Right lung (tissue), 5 donors: ENCODE data around the gene MUC13. TPM values are rescaled to one million over a fixed set of nuclear protein-coding genes. Genes with fewer than 3 reads are reported as not detected.
A peak's percentile ranks its signal among the peaks of the same experiment; 100 is the strongest.

Experiments used
- DNase-seq, 2 donors: peaks; one replicate each; pipeline ENCODE4 v3.0.0-alpha.2; 2013
- polyA plus RNA-seq, 5 donors: library from polyadenylated mRNA; unstranded; fragments of 120-200 nt; gene quantifications; one replicate each; pipeline versions ENCODE4 v1.2.1 to v1.2.3, GENCODE V29; 2013; ENCODE audit warnings: inconsistent platforms in 1 of 5, low replicate concordance in 1 of 5; ENCODE audit not compliant: insufficient read length in 5 of 5, insufficient read depth in 1 of 5

MUC13 gene
- polyA plus RNA-seq, 5 donors, result 0.09 to 0.44 TPM; not detected in 3

DNA sequence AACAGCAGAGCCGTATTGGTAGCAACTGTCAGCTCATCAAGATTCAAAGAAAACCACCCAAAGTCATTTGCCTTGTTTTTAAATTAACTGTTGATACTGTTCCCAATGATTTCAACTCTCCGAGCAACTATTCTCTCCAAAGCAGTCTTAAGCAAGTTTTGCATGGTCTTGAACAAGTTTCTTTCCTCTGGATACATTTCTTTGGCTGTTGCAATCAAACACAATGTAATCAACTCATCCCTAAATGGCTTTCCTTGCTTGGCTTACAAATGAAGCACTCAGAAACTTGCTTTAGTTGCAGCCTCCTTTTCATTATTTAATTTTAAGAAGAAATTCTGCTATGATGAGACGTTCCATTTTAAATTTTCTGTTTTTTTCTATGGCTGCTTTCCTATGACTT, 15.5 kb upstream of the MUC13 start:
- no peak for DNase-seq

DNA sequence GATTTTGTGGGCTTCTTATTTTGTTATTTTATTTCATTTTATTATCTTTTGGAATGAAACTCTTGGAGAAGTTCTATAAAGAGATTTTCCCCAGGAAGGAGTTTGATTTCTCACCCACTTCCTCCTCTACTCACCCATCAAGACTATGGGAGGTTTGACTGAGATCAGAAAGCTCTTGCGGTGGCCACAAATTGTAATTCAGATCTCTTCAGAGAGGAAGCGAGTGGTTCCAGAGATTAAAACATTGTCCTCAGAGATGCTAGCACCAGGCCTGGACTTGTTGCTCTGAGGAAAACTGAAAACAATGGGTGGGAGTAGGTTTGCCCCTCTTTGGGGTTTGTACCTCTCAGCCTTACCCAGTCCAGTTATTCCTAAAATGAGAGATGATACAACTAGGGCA, 8.1 kb upstream of the MUC13 start:
- DNase-seq, result no peak

DNA sequence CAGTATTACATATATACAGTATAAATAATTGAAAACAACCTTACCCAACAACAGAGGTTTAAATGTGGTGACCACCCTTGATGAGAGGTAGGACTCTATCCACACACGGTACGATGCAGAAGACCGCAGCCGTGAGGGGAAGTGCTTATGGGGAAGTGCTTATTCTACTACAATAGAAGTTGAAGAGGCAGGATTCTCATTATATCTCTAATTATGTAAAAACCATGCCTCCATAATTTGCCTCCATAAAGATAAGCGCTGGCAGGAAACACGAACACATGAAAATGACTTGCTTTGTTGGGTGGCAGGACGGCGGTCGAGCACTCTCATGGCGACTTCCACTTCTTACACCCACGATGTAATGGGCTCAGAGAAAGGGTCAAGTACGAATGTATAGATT, 7.2 kb upstream of the MUC13 start:
- no peak for DNase-seq

DNA sequence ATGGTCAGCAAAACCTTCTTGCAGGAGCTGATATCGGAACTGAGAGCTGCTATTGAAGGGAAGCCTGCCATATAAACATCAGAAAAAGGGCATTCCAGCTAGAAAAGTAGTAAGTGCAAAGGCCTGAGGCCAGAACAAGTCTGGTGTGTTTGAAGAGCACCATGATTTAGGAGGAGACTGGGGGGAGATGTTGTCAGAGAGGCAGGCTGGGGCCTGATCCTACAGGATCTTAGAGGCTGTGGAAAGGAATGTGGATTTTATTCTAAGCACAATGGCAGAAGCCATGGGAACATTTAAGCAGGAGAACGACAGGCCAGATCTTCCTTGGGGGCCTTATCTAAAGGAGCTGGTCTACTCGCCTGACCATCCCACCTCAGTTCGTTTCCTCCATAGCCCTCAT, 5.1 kb upstream of the MUC13 start:
- no peak for DNase-seq

DNA sequence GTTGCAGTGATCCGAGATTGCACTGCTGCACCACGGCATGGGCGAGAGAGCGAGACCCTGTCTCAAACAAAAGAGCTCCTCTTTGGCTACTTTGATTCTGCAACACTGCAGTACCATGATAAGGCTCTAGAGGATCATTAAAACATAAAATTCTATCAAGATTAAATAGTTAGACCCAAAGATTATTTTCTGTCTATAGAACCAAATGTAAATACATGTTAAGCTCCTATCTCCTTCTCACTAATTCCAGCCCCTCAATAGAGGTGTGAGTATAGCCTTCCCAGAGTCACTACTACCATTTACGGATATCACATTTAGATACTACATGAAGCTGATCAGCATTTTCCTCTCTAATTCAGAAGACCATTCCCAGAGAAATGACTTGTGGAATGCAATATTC, 4.3 kb upstream of the MUC13 start:
- no peak for DNase-seq

DNA sequence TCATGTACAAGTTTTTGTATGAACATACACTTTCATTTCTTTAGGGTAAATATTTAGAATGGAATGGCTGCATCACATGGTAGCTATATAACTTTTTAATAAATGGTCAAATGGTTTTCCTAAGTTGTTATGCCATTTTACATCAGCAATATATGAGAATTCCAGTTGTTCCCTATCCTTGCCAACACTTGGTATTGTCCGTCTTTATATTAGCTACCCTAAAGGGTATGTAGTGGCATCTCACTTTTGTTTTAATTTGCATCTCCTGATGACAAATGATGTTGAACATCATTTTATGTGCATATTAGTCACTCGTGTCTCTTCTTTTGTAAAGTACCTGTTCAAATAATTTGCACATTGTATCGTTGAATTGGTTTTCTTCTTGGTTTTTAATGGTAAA, 2.5 kb upstream of the MUC13 start:
- no peak for DNase-seq

DNA sequence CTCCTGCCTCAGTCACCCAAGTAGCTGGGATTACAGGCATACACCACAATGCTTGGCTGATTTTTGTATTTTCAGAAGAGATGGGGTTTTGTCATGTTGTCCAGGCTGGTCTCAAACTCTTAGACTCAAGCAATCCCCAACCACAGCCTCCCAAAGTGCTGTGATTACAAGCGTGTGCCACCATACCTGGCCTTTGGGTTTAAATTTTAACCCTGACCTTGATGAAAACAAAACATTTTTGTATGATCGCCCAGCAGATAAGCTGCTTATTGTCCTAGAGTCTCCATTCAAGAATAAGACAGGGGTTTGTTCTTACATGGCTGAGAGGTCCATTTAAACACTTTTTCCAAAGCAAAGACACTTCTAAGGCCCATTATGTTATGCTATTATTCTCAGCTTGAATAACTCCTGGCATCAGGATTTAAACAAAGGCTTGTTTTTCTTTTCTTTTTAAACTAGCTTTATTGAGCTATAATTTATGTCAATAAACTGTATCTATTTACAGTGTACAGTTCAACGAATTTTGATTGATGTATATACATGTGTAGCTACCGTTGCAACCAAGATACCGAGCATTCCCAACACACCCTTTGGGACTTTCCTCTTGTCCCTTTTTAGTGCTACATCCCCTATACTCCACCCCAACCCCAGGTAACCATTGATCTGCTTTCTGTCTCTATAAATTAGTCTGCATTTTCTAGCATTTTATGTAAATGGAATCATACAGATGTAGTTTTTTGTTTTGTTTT, 1.4 kb upstream of the MUC13 start:
- DNase-seq, result no peak

DNA sequence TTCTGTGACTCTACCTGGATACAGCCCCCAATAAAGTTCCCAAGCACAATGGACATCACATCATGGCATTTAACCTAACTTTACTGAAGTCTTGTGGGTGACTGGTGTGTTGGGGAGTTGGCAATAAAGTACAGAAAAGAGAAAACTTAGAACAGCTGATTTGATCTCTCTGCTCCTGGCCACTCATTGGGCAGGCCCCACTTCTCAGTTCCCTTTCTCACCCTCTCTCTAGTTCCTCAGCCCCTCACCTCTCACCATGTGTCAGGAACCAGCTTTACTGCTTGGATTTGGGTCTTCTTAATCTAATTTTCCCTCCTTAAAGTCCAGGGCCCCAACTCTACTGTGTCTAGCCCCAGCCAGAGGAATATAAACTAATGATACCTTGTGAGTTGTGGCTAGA, 713 bp upstream of the MUC13 start:
- no peak for DNase-seq

DNA sequence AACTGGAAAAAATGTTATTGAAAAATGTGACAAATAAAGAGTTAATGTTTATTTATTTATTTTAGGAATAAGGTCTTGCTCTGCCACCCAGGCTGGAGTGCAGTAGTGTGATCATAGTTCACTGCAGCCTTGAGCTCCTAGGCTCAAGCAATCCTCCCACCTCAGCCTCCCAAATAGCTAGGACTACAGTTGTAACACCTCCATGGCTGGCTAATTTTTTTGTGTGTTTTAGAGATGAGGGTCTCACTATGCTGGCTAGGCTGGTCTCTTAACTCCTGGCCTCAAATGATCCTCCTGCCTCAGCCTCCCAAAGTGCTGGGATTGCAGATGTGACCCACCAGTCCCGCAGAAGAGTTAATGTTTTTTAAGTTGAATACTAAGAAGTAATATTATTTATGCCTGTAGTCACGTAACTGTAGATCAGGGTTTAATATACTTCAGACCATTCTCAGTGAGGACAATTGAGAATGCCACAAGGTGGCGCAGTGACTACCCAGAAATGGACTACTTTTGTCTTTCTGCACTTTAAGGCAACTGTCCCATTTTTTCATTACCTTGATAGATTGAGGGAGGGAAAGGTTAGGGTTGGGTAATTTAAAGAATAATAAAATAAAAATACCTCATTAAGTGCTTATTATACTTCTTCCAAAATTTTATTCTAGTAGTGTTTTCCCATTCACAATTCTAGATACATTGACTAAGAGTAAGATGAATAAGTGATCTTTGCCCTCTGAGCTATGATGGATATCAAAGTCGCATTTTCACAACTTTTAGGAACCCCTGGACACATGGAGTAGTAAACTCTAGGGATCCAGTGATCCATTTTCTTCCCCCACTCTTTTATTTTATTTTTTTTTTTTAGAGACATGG, 6.0 kb downstream of the MUC13 start:
- DNase-seq, result peak; percentile 27 to 35

DNA sequence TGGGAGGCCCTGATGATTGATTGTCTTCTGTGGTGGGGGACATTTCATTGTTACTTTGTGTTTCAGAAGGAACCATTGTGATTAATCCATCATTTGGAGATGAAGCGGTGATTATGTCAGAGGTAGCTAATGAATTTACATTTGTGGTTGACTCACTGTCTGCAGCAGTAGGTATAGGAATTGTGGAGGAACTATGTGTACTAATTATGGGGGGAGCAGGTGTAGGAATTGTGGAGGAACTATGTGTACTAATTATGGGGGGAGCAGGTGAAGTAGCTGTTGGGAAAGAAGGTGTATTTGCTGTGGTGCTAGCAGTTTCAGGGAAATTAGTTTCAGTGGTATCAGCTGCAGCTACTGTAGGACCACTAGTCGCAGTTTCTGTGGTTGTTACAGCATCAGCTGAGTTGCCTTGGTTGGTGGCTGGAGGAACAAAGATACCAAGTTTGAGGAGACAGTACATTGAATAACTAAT, 6.9 kb downstream of the MUC13 start:
- no peak for DNase-seq

DNA sequence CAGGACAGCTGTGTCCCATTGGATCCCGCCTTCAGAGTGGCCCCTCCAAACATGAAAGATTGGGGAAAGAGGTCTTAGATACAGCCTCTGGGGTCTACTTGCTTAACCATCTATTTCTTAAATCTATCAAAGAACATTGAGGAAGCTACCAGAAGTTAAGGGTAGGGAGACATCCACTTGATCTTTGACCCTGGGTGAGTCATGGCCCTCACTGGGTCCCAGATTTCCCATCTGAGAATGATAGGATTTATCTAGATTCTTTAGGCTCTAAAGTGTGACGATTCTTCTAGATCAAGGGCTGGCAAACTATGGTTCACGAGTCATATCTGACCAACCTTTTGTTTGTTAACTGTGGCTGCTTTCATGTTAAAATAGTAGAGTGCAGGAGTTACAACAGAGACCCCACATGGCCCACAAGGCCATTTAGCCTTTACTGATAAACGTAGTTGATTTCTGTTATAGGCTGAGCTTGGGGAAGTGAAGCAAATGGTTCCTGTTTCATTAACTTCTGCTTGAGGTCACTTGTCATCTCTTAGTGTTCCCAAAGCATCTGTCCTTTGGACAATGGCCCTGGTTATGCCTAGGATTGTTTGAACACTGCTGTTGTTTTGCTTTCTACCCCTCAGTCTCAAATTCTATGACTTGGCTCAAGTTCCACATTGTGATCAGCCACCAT, 8.0 kb downstream of the MUC13 start:
- no peak for DNase-seq

DNA sequence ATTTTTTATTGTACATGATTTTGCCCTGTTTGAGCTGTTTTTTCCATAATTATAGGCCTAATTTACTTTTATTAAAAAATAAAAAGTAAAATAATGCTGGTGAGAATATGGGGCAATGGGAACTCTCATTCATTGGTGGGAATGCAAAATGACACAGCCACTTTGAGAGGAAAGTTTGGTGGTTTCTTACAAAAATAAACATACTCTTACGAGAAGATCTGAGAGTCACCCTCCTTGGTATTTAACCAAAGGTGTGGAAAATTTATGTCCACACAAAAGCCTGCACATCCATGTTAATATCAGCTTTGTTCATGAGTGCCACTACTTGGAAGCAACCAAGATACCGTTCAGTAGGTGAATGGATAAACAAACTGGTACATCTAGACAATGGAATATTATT, 9.8 kb downstream of the MUC13 start:
- DNase-seq, result no peak

DNA sequence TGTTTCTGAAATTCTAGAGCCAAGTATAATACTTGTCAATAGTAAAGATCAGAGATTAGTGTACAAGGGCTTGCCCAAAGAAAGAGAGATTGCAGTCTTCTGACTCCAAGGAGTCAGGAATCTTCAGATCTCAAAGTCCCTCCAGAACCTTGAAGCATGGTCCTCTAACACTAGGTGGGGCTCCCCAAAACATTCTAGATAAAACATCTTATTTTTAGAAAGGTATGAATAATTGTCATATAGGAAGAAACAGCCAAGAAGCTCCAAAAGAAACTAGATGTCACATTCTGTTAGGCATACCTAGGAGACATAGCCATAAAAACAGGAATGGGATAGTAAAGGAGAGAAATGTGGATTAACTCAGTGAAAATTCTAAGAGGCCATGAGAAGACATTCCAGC, 10.7 kb downstream of the MUC13 start:
- DNase-seq, result no peak

DNA sequence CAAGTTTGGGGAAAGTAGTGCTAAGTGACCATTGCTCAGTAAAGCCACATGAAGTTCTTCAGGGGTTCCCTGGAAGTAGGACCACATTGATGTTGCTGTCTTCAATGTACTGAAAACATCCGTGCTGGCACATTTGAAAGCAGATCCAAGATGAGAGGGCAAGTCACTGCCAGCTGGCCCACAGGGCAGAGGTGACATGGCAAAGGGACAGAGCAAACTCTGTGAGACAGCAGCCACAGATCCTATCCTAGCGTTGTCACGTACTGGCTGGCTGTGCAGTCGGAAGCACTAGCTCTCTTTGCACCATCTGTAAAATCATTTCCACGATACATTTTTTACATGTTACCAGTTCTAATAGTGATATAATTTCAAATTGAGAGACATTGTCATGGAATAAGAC, 13.8 kb downstream of the MUC13 start:
- DNase-seq, result no peak

DNA sequence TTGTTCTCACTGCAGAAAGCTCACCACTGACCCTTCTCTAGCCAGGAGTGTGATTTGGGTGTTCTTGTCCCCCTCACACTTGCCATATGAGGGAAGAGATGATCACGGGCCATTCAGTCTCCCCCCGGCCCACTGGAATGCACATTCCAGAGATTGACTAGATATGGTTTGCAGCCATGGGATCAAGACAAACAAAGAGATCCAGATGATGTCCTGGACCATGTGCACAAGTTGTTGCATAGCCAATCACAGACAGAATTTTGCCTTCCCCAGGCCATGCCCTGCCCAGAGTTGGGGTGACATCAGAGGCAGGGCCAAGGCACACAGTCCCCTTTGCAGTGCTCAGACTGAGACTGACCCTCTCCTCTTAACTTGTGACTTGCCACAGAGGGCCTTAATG, 14.8 kb downstream of the MUC13 start:
- DNase-seq, result no peak

DNA sequence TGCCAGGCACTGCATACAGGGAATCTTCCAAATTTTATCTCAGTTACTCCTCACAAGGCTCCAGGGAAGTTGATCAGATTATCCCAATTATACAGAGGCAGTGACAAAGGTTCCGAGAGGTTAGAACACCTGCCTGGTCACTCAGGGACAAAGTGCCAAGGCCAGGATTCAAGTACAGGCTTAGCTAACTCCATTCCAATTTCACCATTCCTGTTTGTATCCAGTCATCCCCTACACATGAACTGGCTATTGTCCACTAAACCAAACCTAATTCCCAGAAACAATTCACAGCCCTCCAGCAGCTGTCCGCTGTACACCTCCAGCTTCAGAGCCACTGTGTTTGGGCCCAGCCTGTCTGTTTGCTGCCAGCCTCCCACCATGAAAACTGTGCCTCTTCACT, 16.0 kb downstream of the MUC13 start:
- no peak for DNase-seq

DNA sequence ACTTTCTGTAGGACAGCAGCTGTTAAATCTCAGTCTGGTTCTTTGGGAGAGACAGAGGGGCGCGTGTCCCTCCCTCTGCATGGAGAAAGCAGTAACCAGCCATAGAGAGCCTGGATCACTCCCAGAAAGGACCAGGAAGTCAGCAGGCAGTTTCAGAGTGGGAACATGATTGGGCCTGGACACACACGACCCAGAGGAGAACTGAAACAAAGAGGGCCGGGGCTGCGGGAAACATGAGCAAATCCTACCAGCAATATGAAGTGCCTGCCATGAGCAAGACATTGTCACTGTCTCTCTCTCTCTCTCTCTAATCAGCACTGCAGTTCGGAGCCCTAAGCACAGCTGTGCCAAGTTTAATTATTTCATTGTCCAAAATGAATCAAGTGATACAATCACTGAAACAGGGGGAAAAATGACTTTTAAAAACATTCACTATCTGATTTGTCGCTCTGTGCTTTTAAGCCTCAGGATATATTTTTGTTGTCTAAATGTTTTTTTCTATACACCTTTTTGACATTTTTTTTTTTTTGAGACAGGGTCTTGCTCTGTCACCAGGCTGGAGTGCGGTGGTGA, 17.6 kb downstream of the MUC13 start:
- peak; percentile 10 to 17 for DNase-seq

DNA sequence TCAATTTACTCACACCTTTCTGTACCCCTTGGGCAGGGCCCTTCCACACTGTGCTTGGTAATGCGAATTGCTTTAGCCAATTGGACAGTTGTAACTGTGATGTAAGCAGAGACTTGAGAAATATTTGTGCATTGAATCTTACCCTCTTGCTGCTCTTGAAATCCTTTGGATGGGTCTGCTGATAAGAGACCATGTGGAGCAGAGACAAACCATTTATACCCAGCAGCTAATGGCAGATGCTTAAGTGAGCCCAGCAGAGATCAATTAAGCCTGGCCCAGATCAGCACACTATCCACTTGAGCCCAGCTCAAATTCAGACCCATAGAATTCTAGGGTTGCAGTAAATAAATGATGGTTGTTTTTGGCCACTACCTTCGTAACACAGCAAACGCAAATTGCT, 19.3 kb downstream of the MUC13 start:
- DNase-seq, result no peak

DNA sequence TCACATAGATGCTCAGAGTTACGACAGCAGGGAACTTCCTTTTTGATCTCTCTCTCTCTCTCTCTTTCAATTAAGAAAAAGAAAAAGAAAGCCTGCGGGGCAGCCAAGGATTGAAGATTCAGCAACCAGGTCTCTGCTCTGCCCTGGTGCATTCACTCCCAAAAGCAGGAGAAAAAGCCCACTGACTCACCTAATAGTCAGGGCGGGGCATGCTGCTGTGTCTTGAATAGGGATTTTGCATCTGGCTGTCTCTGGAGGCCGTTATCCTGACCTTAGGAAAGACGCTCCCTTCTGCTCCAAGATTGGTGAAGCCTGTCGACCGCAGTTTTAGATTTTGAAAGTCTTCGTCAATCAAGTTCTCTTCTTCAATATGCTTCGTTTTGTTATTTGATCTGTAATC, 26.6 kb downstream of the MUC13 start:
- DNase-seq, result no peak

DNA sequence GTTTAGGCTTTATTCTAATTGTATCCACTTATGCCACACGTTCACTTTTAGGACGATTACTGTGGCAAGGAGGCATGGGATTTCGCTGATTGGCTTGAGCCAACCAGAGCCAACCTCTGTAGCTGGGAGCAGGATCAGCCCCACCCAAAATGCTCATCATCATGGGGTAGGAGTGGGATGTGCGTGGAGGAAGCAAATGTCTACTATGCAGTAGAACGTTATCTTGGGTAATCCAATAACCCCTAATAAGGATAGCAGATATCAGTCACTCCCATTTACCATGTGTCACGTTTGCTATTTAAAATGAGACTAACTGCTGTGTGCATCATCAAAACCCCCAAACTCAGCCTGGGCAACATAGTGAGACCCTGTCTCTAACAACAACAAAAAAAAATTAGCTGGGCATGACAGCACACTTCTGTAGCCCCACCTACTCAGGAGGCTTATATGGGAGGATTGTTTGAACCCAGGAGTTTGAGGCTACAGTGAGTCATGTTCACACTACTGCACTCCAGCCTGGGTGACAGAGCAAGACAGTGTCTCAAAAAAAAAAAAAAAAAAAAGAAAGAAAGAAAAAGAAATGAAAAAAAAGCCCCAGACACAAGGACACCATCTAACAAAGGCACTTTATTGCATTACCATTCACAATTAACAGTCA, 29.6 kb downstream of the MUC13 start:
- no peak for DNase-seq

DNA sequence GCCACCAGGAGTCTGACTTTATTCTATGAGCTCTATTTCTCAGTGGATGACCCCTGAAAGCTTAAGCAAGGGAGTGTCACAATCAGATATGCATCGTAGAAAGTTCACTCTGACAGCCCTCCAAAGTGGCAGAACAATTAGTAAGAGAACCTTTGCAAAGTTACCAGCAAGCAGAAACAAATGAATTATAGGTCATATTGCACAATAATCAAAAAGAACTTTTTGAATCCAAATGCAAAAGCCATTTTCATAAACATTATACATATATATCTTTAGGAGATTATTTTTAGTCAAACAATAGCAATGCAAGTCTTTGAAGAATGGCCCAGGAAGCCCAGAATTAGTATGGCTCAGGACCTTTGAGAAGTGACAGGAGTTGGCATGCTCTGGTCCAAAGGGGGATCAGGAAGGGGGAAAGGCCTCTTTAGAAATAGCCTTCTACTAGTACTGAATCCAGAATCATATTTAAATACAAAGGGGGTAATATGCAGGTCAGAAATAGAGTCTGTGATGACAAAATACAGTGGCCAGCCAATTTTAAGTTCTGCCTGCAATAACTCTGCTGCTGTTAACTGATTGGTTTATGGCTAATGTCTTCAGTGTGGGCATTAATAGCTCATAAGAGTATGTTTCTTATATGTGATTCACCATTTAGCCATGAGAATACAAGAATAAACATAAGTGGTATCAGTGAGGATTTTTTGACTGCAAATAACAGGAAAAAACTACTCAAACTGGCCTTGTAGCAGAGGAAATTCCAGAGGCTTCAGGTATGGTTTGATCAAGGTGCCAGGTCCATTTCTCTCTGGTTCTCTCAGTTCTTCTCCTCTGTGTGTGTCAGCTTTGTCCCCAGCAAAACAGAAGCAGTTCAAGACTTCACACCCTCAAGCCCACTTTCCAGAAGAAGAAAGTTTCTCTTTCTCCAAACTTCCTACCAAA, 30.4 kb downstream of the MUC13 start:
- no peak for DNase-seq
